Stimulated activated CD4-positive, alpha-beta T cell treated with anti-CD3 and anti-CD28 coated beads, TNF-alpha, amount 100 ng/mL, for 4 hours (primary cell): ENCODE data around the gene ZNF581.

Experiments used
- DNase-seq, 3 experiments: peaks; one replicate each; pipeline ENCODE4 v3.0.0-alpha.2; 2020; ENCODE audit warnings: low read depth in 3 of 3

The ZNF581 gene

GRCh38 chr19:55626350-55626749 is 17.1 kb upstream of the ZNF581 start:
- DNase-seq = peak in 1 of 3 experiments; percentile 41

DNA sequence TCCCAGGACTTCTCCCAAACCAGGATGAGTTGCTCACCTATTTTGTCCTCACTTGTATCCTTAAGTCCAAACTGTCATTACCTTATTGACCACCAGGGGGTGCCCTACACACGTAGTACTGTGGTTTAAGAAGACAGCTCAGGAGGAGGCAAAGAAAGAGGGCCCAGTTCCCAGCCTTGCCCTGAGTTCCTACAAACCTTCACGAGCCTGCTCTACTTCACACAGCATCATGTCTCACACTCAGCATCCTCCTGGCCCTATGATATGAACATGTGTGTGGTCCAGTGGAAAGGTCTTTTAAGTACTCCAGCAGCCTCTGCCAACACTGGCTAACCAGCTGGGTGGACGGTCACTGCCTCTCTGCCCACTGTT is 11.0 kb upstream of the ZNF581 start:
- DNase-seq = peak in 2 of 3 experiments; percentile 48 to 91

- no peak for DNase-seq
Measured at GRCh38 chr19:55633861-55634260, 9.6 kb upstream of the ZNF581 start.

DNA sequence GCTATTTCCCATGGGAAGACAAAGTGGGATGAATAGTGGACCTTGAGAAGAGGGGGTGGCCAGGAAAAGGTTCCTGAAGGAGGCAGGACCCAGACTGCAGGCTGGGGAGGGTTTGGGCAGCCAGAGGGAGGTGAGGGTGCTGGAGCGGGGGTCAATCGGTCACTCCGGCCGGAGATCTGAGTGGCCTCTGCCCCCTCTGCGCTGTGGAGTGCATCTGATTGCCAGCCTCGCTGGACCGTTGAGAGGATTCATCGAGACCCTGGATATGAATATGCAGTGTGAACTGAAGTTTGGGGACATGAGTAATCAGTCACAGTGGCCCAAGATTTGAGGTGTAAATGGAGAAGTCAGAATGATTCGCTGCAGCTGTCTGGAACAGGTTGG is 8.1 kb upstream of the ZNF581 start:
- DNase-seq = no peak

GRCh38 chr19:55635856-55636440 is 7.5 kb upstream of the ZNF581 start:
- DNase-seq = no peak

DNA sequence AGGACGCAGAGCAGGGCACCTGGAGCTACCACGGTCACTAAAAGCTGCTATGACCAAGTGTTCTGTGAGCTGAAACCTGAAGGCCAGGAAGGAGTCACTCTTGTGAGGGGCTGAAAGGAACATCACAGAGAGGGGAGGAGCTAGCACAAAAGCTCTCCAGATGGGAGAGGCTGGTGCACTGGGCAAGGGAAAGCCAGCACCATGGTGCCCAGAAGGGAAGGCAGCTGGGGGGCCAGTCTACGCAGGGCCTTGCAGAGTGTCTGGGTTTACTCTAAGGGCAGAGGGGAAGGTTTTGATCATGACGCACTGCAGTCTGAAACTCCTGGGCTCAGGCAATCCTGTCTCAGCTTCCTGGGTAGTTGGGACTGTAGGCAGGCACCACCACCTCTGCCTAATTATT is 6.7 kb upstream of the ZNF581 start:
- DNase-seq = no peak

DNA sequence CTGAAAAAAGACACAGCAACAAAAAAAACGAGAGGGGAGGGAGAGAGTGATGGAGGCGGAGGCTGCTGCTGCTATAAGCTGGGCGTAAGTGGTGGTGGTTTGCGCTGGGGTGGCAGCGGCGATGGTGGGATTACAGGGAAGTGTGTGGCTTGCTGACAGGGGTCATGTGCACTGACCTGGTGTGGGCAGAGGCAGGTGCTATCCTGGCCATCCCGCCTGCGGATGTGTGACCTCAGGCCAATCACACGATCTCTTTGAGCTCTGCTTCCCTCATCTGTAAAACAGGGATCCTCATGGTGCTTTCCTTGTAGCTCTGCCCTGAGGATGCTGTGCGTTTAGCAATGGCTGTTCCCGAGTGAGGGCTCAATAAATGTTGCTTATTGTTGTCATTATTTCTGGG is 5.9 kb upstream of the ZNF581 start:
- DNase-seq = no peak

GRCh38 chr19:55638864-55639359 is 4.5 kb upstream of the ZNF581 start:
- peak in 1 of 3 experiments; percentile 31 for DNase-seq

- DNase-seq = peak in 2 of 3 experiments; percentile 42 to 58
Measured at GRCh38 chr19:55640043-55640576, 3.3 kb upstream of the ZNF581 start.

DNA sequence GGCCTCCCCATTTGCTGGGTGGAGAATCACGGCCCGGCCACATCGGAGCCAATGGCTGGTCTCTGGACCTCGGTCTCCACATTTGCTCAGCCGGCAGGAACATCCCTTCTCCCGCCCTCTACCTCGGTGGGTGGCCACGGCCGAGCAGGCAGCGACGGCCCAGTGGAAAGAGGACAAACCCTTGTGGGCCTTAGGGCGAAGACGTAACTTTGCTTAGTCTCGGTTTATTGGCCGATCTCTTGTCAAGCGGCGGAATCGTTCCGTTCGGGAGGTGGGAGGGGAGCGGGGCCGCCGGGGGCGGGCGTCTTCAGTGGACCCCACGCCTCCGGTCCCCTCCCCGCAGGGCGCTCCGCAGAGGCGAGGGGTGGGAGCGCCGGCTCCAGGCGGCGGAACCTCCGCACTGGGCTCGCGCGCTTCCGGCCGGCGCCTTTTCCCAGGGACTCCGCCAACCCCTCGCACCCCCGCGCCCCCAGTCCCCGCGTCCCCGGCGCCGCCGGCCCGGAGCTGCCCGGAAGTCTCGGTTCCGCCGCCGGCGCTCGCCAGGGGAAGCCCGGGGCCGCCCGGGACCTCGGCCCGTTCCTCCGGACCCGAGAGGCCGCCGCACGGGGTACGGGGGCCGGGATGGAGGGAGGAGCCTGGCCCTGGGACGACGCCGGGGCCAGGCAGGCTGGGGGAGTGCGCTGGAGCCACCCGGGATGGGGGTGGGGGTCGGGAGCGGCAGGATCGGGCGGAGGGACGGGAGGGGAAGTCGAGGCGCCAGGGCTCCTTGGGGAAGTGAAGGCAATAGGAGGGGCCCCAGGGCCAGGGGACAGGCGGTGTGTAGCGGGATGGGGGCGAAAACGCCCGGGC is 2.6 kb upstream of the ZNF581 start, which contains the start of gene ZNF580:
ZNF580 (plus strand) TSS at position 426 of the 849 bp plus-strand sequence. CDS start 1,507 bp downstream, outside the sequence.
- peak in 2 of 3 experiments; percentile 38 to 71 for DNase-seq

- peak in 1 of 3 experiments; percentile 30 for DNase-seq
Measured at GRCh38 chr19:55641426-55642152, 1.9 kb upstream of the ZNF581 start.

DNA sequence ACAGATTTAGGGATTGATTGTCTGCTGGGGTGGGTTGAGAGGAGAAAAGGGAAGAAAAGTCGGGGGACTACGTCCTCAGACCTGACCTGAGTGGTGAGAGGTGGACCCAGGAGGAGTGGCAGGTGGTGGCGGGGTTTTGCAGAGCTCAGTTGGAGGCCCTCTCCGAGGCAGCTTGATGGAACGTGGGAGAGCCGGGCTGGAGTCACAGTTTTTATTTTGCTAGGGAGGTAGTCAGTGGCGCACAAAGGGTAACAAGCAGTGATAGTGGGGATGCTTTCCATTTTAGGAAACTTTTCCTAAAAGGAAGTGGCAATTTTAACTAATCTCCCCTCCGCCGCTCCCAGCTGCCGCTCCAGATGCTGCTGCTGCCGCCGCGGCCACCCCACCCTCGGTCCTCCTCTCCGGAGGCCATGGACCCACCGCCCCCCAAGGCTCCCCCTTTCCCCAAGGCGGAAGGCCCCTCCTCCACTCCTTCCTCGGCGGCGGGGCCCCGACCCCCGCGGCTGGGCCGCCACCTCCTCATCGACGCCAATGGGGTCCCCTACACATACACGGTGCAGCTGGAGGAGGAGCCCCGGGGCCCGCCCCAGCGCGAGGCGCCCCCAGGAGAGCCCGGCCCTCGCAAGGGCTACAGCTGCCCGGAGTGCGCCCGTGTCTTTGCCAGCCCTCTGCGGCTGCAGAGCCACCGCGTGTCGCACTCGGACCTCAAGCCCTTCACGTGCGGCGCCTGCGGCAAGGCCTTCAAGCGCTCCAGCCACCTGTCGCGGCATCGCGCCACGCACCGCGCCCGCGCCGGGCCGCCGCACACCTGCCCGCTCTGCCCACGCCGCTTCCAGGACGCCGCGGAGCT is 1.1 kb upstream of the ZNF581 start:
- DNase-seq = peak in 1 of 3 experiments; percentile 30

- DNase-seq = no peak
Measured at GRCh38 chr19:55643887-55644176, 383 bp downstream of the ZNF581 start.

DNA sequence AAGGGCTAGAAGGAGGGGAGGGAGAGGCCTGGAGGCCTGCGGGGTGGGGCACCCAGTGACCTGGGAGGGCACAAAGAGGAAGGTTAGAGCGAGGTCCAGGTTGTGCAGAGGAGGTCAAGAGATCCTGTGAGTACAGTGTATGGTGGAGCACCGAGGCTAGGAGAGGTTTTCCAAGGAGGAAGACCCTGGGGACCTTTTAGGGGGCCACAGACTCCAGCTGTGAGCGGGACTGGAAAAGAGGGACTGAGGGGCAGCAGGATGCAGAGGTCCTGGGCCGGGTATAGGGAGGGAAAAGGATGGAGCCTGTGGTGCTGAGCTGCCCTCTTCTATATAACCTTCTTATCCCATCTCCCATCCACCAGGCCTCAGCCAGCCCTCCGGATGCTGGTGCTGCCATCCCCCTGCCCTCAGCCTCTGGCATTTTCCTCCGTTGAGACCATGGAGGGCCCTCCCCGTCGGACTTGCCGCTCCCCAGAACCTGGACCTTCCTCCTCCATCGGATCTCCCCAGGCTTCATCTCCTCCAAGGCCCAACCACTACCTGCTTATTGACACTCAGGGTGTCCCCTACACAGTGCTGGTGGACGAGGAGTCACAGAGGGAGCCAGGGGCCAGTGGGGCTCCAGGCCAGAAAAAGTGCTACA is 863 bp downstream of the ZNF581 start:
- DNase-seq = no peak

DNA sequence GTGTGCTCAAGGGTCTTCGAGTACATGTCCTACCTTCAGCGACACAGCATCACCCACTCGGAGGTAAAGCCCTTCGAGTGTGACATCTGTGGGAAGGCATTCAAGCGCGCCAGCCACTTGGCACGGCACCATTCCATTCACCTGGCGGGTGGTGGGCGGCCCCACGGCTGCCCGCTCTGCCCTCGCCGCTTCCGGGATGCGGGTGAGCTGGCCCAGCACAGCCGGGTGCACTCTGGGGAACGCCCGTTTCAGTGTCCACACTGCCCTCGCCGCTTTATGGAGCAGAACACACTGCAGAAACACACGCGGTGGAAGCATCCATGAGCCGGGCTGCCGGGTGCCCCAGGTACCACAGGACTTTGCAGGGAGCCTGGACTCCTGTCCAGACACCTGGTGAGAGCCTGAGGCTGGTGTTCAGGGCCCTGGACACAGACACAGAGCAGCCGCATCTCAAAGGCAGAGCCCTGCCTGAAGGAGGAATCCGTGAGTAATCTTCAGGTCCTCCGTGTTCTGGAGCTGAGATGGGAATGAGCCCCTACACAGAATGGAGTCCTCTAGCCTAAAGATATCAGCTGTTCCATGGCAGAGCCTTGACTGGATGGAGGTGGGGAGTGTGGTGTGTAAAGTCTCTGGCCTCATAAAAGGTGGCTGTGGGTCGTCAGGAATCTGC is 1.5 kb downstream of the ZNF581 start:
- no peak for DNase-seq

DNA sequence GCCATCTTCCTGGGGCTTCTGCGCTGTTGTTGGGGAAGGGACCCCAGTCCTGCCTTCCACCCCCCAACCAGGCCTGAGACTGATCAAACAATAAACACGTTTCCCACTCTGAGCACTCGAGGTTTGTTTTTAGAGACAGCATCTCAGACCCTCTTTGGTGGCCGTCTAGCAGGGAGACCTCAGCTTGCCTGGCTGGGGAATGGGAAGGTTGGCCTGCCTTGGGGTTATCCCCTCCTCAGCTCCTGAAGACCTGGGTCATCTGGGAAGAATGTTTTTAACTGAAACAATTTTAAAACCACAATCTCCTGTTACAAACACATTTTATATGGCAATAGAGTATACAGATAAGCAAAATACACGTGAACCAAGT is 2.0 kb downstream of the ZNF581 start:
- no peak for DNase-seq

DNA sequence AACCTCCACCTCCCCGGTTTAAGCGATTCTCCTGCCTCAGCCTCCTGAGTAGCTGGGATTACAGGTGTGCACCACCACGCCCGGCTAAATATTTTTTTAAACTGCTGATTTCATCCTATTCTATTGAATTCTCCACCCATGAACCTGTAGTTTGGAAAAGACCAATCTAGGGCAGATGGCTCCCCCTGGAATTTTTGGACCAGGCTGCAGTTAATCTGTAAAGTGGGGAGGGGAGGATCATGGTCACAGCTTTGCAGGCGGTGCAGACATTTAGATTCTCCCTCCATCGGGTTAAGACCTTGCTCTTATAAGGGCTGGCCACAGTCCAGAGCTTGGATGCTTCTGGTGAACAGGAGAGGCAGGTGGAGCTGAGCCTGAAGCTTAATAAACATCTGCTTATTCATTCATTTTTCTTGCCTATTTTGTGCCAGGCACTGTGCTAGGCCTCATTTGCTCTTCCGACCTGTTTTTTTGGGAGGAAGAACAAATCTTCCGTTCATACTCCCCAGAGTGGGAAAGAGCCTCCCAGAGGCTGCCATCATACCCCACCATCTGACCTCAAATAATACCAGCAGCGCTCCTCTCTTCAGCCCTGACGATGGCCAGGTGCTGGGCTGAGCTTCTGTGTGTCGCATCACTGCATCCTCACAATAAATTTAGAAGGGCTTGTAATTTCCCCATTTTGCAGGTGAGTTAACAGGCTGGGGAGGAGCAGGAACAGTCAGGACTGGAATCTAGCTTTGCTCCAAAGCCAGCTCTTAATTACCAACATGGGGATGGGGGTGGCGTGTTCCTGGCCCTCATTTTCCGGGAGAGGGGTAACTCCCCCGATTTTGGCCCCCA is 3.7 kb downstream of the ZNF581 start:
- no peak for DNase-seq

- DNase-seq = peak in 2 of 3 experiments; percentile 33 to 51
Measured at GRCh38 chr19:55647732-55648584, 4.5 kb downstream of the ZNF581 start, which contains the start of gene CCDC106. Gene CCDC106, plus strand, starts transcription at chr19:55648212. Its CDS starts 835 bp downstream, at chr19:55649047.
